HG03097 (cell line): ENCODE results near the gene NRM.
A peak's percentile ranks its signal among the peaks of the same experiment; 100 is the strongest.
"Not testable (repeated sequence)": the region's sequence is repeated elsewhere in the genome, so short reads cannot be mapped to it uniquely, and the experiment has no call there.

Experiments used
- ATAC-seq: cut with Tn5 transposase; IDR thresholded peaks from one replicate; pipeline ENCODE4 v1.9.1; 2021; ENCODE audit not compliant: unreplicated experiment, low FRiP score

The NRM gene

GRCh38 chr6:30672445-30673253 lies 18.1 kb downstream of the NRM start, which contains the start of gene DHX16:
Gene DHX16 (minus strand): TSS chr6:30673006. CDS start chr6:30672841, 165 bp downstream.
- peak; percentile 80 for ATAC-seq

DNA sequence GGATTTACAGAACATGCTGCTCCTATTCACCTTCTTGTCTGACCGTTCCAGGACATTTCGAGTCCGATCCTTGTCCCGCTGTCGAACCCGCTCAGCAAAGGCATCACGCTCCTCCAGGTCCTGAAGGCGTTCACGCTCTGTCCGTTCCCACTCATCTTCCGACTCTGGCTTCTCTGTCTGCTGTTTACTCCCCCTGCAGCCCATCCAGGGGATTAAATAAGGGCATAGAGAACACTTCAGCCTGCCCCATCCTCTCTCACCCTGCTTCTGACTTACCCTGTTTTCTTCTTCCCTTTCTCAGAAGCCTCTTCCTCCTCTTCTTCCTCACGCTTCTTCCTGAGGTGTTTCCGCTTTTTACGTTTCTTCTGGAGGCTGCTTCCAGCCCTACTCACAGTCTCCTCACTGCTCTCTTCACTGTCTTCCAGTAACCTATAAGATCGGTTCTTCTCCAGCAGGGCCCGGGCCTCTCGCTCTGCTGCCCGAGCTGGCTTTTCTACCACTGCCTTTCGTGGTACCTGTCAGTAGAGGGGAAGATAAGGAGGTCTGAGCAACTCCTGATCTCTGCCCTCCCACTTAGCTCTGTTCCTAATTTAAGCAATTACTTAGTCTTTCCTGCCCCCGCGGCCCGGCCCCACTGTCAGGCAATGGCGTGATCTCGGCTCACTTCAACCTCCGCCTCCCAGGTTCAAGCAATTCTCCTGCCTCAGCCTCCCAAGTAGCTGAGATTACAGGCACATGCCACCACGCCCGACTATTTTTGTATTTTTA lies 19.8 kb downstream of the NRM start:
- no peak for ATAC-seq

GRCh38 chr6:30666300-30666699 lies 24.5 kb downstream of the NRM start:
- ATAC-seq: not testable (repeated sequence)

GRCh38 chr6:30664994-30665767 lies 25.6 kb downstream of the NRM start:
- ATAC-seq: no peak

GRCh38 chr6:30657922-30658321 lies 32.9 kb downstream of the NRM start:
- not testable (repeated sequence) for ATAC-seq

- no peak for ATAC-seq
Observed at GRCh38 chr6:30657454-30657853, 33.3 kb downstream of the NRM start.

GRCh38 chr6:30656513-30656912 lies 34.3 kb downstream of the NRM start:
- no peak for ATAC-seq

GRCh38 chr6:30655743-30656094 lies 35.1 kb downstream of the NRM start:
- no peak for ATAC-seq

GRCh38 chr6:30654798-30655742 lies 35.7 kb downstream of the NRM start:
- ATAC-seq: no peak

DNA sequence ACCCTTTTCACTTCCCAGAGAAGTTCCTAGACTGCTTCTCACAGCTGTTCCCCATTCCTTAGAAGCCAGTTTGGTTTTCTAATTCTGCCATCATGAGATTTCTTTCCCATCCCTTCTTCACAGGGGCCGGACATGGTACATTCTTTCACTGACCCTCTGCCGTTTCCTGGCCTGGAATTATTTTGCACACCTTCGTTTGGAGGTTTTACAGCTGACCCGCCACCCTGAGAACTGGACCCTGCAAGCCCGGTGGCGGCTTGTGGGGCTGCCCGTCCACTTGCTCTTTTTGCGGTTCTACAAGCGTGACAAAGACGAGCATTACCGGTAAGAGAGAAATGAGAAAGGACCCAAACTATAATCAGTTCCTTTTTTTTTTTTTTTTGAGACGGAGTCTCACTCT lies 39.6 kb downstream of the NRM start:
- ATAC-seq: no peak

GRCh38 chr6:30647242-30648116 lies 43.3 kb downstream of the NRM start:
- peak; percentile 55 for ATAC-seq

- ATAC-seq: peak; percentile 42
Observed at GRCh38 chr6:30646450-30647241, 44.1 kb downstream of the NRM start, which contains the start of gene C6orf136. Gene C6orf136 (plus strand): TSS chr6:30647133. CDS start chr6:30647232, 99 bp downstream.

DNA sequence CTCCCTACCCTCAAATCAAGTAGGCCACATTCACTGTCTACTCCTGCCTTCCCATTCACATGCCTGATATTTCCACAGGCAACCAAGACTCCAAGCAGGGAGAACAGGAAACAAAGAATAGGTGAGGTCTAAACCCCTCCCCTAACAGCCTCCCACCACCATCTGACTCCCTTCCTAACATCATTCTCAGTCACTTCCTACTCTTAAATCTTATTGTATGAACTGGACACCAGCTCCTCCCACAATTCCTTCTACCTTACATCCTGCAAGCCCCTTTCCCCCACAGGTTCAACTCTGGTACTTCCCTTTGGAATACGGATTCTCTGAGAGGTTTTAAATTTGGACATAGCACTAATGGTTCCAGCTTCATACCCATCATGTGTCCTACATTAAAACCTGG lies 44.8 kb downstream of the NRM start:
- ATAC-seq: no peak

GRCh38 chr6:30644769-30645168 lies 46.0 kb downstream of the NRM start:
- ATAC-seq: no peak

GRCh38 chr6:30643656-30644055 lies 47.1 kb downstream of the NRM start:
- no peak for ATAC-seq

DNA sequence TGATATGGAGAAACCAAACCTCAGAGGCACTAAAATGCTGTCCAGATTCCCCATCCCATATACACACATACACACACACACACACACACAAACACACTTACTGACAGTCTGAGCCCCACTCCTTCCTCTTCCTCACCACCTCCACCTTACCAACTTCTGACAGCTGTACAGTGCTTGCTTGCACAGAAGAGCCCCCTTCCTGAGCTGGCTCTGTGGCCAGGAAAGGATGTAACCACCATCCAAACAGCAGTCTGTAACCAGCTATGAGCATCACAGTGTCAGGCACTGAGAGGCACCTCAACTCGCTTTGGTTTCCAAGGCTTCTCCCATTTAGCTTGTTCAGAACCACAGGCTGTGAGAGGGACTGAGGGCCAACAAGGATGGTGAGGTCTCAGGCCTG lies 49.7 kb downstream of the NRM start:
- ATAC-seq: no peak

DNA sequence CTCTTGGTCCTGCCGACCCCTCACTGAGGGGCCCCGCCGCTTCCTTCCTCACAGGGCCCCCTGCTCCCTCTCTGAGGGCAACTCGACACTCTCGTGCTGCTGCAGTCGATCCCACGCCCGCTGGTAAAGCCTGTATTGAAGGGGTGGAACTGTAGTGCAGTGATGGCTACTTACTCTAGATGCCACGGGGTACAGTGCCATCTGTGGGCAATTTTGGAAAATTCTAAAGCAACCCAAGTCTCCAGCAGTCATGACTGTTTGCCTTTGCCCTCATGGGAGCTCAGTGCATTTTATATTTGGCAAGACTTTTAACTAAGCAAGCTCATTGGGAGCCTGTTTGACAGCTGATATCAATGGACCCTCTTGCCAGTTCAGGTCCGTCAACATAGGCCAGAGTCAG lies 50.3 kb downstream of the NRM start:
- ATAC-seq: no peak
